ENCODE data around the gene SLC2A13. TPM values are rescaled to one million over a fixed set of nuclear protein-coding genes. Genes with fewer than 3 reads are reported as not detected.
A peak's percentile ranks its signal among the peaks of the same experiment; 100 is the strongest.

SLC2A13 gene
- total RNA-seq, 2 donors from 2014 or later, result 3.0 TPM

DNA sequence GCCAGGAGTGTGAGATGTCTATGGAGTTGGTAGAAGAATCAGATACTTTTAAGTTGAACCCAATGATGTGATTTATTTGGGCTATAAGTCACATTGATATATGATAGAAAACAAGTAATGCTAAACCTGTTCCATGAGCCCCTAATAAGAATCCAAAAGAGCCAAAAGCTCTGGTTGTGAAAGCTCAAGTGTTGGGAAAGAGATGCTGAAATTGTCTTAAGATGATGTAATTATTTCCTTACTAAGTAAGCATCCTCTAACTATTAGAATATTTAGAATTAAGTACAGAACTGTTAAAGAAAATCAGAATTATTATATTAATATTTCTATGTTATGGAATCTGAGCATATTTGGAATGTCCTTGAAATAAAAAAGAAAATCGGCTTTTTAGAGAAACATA, 17.6 kb upstream of the SLC2A13 start:
- ATAC-seq (no peak), DNase-seq (no peak)
- Mint-ChIP-seq H3K36me3 (ENCODE audit: low read depth) (no peaks in the 10 kb centered on the region), H3K4me3 (no peak overlapping the region), H3K27me3 (peaks cover 6% of the 10 kb centered on the region), H3K4me1 (no peaks in the 10 kb centered on the region), H3K27ac (no peak overlapping the region)
- H3K9me3 ChIP-seq (ENCODE audit: control insufficient read depth, low read length, poor library complexity, severe bottlenecking), result no peaks in the 10 kb centered on the region

DNA sequence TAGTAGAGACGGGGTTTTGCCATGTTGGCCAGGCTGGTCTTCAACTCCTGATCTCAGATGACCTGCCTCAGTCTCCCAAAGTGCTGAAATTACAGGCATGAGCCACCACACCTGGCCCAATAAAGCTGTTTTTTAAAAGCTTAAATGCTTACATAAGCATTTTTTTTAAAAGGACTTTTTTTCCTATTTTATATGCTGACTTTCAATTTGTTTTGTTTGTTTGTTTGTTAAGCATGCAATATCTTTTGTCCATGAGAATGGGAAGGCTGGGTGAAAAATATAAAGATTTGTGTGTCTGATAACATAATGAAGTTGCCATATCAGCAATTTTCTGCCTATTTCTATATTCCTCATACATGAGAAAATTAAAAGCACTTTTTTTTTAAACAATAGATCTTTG, 17.0 kb upstream of the SLC2A13 start:
- Mint-ChIP-seq H3K4me3 (no peak overlapping the region), H3K36me3 (ENCODE audit: low read depth) (no peaks in the 10 kb centered on the region), H3K27me3 (peaks cover 6% of the 10 kb centered on the region), H3K27ac (no peak overlapping the region), H3K4me1 (no peaks in the 10 kb centered on the region)
- DNase-seq, result no peak
- no peaks in the 10 kb centered on the region for H3K9me3 ChIP-seq (ENCODE audit: control insufficient read depth, low read length, poor library complexity, severe bottlenecking)
- no peak for ATAC-seq

- Mint-ChIP-seq H3K4me3 (peak overlapping the region; percentile 8), H3K27ac (no peak overlapping the region), H3K4me1 (peaks cover 4% of the 10 kb centered on the region), H3K27me3 (peaks cover 10% of the 10 kb centered on the region), H3K36me3 (ENCODE audit: low read depth) (peaks cover 2% of the 10 kb centered on the region)
- no peaks in the 10 kb centered on the region for H3K9me3 ChIP-seq (ENCODE audit: control insufficient read depth, low read length, poor library complexity, severe bottlenecking)
- ATAC-seq (no peak), DNase-seq (no peak)
These were observed 11.9 kb upstream of the SLC2A13 start for GRCh38 chr12:40117818-40118217.

- DNase-seq, result no peak
- Mint-ChIP-seq H3K4me1 (peaks cover 15% of the 10 kb centered on the region), H3K36me3 (ENCODE audit: low read depth) (no peaks in the 10 kb centered on the region), H3K27ac (no peak overlapping the region), H3K27me3 (peaks cover 14% of the 10 kb centered on the region), H3K4me3 (no peak overlapping the region)
- no peaks in the 10 kb centered on the region for H3K9me3 ChIP-seq (ENCODE audit: control insufficient read depth, low read length, poor library complexity, severe bottlenecking)
- ATAC-seq, result no peak
These were observed 4.7 kb upstream of the SLC2A13 start for GRCh38 chr12:40110586-40110985.

DNA sequence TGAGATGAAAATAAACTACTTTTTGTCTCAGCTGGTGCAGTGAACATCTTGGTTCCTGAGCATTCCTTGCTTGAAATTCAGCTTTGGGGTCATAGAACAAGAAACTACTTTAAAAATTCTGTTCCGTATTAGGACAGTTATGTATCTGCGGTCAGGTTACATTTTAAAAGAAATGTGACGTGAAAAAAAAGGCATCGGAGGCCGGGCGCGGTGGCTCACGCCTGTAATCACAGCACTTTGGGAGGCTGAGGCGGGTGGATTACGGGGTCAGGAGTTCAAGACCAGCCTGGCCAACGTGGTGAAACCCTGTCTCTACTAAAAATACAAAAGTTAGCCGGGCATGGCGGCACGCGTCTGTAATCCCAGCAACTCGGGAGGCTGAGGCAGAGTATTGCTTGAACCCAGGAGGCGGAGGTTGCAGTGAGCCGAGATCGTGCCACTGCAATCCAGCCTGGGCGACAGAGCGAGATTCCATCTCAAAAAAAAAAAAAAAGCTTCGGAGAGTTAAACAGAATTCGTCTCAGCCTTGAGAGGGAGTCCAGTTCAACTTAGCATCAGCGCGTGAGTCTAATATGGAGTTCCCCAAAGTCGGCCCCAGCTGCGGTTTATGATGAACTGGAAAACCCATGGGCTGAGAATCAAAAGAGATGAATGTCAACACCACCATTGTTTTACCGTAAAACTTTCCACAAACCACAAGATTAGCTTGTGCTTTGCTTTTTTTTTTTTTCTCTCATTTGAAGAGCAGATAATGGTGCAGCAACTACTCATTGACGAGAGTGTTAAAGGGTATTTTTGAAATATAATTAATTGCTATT, 2.1 kb upstream of the SLC2A13 start:
- DNase-seq, result no peak
- Mint-ChIP-seq H3K4me3 (peak overlapping the region; percentile 93), H3K36me3 (ENCODE audit: low read depth) (no peaks in the 10 kb centered on the region), H3K27ac (peak overlapping the region; percentile 90), H3K27me3 (peaks cover 18% of the 10 kb centered on the region), H3K4me1 (peaks cover 26% of the 10 kb centered on the region)
- H3K9me3 ChIP-seq (ENCODE audit: control insufficient read depth, low read length, poor library complexity, severe bottlenecking), result no peaks in the 10 kb centered on the region
- no peak for ATAC-seq

GRCh38 chr12:40107098-40107802, 1.4 kb upstream of the SLC2A13 start:
- H3K27me3 Mint-ChIP-seq, result peaks cover 18% of the 10 kb centered on the region
- peaks cover 26% of the 10 kb centered on the region for H3K4me1 Mint-ChIP-seq
- DNase-seq, result peak; percentile 74 to 85 (median 82)
- H3K4me3 Mint-ChIP-seq, result peak overlapping the region; percentile 93
- H3K27ac Mint-ChIP-seq, result peak overlapping the region; percentile 90
- peak; percentile 54 for ATAC-seq
- no peaks in the 10 kb centered on the region for H3K9me3 ChIP-seq (ENCODE audit: control insufficient read depth, low read length, poor library complexity, severe bottlenecking)
- no peaks in the 10 kb centered on the region for H3K36me3 Mint-ChIP-seq (ENCODE audit: low read depth)

GRCh38 chr12:40106655-40107054, 774 bp upstream of the SLC2A13 start:
- Mint-ChIP-seq H3K36me3 (ENCODE audit: low read depth) (no peaks in the 10 kb centered on the region), H3K27me3 (peaks cover 18% of the 10 kb centered on the region), H3K4me3 (peak overlapping the region; percentile 93), H3K27ac (peak overlapping the region; percentile 90), H3K4me1 (peaks cover 30% of the 10 kb centered on the region)
- DNase-seq (no peak), ATAC-seq (no peak)
- H3K9me3 ChIP-seq (ENCODE audit: control insufficient read depth, low read length, poor library complexity, severe bottlenecking), result no peaks in the 10 kb centered on the region

- DNase-seq, result no peak
- Mint-ChIP-seq H3K4me1 (peaks cover 35% of the 10 kb centered on the region), H3K27ac (peak overlapping the region; percentile 90), H3K27me3 (peaks cover 18% of the 10 kb centered on the region), H3K4me3 (peak overlapping the region; percentile 93), H3K36me3 (ENCODE audit: low read depth) (no peaks in the 10 kb centered on the region)
- no peak for ATAC-seq
- no peaks in the 10 kb centered on the region for H3K9me3 ChIP-seq (ENCODE audit: control insufficient read depth, low read length, poor library complexity, severe bottlenecking)
These were observed 287 bp upstream of the SLC2A13 start for GRCh38 chr12:40106202-40106533.

- Mint-ChIP-seq H3K4me3 (peak overlapping the region; percentile 93), H3K27ac (no peak overlapping the region), H3K4me1 (peaks cover 35% of the 10 kb centered on the region), H3K36me3 (ENCODE audit: low read depth) (no peaks in the 10 kb centered on the region), H3K27me3 (peaks cover 18% of the 10 kb centered on the region)
- ATAC-seq (no peak), DNase-seq (no peak)
- no peaks in the 10 kb centered on the region for H3K9me3 ChIP-seq (ENCODE audit: control insufficient read depth, low read length, poor library complexity, severe bottlenecking)
These were observed 691 bp downstream of the SLC2A13 start for GRCh38 chr12:40105265-40105514.

DNA sequence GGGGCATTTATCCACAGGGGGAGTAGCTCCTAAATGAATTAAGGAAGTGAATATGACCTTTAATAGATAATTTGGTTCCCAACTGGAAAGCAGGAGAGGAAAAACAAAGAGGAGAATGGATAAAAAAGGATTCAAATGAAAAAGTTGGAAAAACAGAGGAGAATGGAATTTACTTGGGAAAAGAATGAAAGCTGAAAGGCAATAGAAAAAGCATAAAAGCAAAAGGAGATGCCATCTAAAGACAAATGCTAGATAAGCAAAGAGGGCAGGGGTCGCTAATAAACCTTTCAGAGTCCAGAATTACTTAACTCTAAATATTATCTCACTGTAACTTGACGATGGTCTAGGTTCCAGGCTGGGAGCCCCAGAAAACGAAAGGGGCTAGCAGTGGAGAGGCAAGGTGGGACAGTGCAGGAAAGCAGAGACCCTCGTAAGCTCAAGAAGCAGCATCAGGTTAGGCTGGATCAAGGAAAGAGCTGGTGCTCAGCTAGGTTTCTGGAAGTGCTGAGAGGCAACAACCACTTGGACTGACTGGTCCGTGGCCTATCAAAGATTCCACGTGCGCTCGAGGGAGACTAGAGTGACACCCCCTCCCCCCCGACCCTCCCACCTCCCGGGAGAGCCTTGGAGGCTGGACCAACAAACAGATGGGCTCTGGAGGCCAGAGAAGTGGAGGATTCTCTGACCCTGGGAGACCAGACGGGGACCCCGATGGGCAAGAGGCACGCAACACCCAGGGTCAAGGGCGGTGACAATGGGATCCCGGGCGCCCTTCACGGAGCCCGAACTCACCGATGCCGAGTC, 1.2 kb downstream of the SLC2A13 start:
- peak overlapping the region; percentile 3 for H3K27ac Mint-ChIP-seq
- peaks cover 17% of the 10 kb centered on the region for H3K27me3 Mint-ChIP-seq
- DNase-seq (no peak), ATAC-seq (no peak)
- H3K9me3 ChIP-seq (ENCODE audit: control insufficient read depth, low read length, poor library complexity, severe bottlenecking), result no peaks in the 10 kb centered on the region
- H3K4me3 Mint-ChIP-seq, result peak overlapping the region; percentile 93
- peaks cover 35% of the 10 kb centered on the region for H3K4me1 Mint-ChIP-seq
- H3K36me3 Mint-ChIP-seq (ENCODE audit: low read depth), result no peaks in the 10 kb centered on the region

DNA sequence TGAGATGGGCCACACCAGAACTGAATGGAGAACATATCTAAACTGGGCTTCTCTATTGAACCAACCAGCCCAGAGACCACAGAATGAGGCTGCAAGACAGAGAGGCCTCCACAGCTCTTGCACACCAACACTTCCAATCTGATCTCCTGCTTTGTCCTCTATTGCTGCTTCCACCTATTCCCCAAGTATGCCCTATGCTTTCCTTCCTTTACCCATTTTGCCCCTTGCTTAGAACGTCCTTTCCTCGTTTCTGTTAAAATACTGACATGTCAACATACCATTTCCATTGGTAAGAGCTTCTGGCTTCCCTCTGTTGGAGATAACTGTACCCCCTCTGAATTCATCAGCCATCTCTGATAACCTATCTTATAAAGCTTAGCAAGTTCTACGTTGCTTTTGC, 2.8 kb downstream of the SLC2A13 start:
- Mint-ChIP-seq H3K4me3 (no peak overlapping the region), H3K27me3 (peaks cover 9% of the 10 kb centered on the region), H3K36me3 (ENCODE audit: low read depth) (no peaks in the 10 kb centered on the region), H3K4me1 (peaks cover 35% of the 10 kb centered on the region), H3K27ac (no peak overlapping the region)
- ATAC-seq, result no peak
- DNase-seq, result no peak
- no peaks in the 10 kb centered on the region for H3K9me3 ChIP-seq (ENCODE audit: control insufficient read depth, low read length, poor library complexity, severe bottlenecking)

DNA sequence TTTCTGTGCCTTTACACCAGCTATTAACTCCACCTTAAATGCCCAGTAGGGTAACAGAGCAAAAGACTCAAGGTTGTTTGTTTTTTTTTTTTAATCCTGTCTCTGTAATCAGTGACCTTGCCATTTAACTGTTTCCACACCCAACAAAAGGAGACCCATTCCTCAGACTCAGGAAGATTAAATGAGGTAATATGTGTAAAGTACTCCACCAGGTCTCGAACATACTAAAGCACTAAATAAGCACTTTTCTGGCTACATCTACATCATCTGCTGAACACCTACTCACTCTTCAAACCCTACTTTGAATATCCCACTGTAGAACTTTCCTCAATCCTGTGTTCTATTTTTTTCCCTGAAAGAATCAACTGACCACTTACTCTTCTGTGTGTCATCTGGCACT, 4.1 kb downstream of the SLC2A13 start:
- H3K36me3 Mint-ChIP-seq (ENCODE audit: low read depth), result no peaks in the 10 kb centered on the region
- DNase-seq, result no peak
- H3K4me3 Mint-ChIP-seq, result no peak overlapping the region
- no peak for ATAC-seq
- H3K27ac Mint-ChIP-seq, result no peak overlapping the region
- no peaks in the 10 kb centered on the region for H3K9me3 ChIP-seq (ENCODE audit: control insufficient read depth, low read length, poor library complexity, severe bottlenecking)
- H3K27me3 Mint-ChIP-seq, result peaks cover 5% of the 10 kb centered on the region
- H3K4me1 Mint-ChIP-seq, result peaks cover 26% of the 10 kb centered on the region

DNA sequence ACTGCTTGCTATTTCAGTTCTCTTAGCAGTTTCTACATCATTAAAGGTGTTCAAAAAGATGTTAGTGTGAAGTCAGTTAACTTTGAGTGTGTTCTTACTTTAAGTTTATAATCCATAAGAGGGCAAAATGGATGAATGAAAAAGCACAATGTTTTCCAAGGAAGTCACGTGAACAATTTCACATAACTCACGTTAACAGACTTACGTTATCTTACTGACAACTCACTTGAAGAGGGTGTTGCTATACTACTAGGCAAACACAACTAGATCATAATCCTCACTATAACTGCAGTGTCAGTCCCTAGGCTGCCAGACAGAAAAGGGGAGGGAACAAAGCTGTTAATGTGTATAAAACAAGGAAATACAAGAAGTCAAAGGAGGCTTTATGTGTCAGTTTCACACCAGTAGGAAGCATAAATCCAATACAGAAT, 6.4 kb downstream of the SLC2A13 start:
- Mint-ChIP-seq H3K27me3 (peaks cover 11% of the 10 kb centered on the region), H3K4me3 (no peak overlapping the region), H3K4me1 (peaks cover 17% of the 10 kb centered on the region), H3K36me3 (ENCODE audit: low read depth) (peaks cover 3% of the 10 kb centered on the region), H3K27ac (no peak overlapping the region)
- no peaks in the 10 kb centered on the region for H3K9me3 ChIP-seq (ENCODE audit: control insufficient read depth, low read length, poor library complexity, severe bottlenecking)
- ATAC-seq (no peak), DNase-seq (no peak)

Data from T-helper 17 cell (primary cell).